ENCODE data around the gene PAIP2.

Gene PAIP2

GRCh38 chr5:139391570-139392323 is 50.1 kb downstream of the PAIP2 start:
- no peak for DNase-seq

GRCh38 chr5:139392324-139392677 is 50.6 kb downstream of the PAIP2 start:
- DNase-seq = no peak

- peak in 2 of 58 donors; percentile 9 to 16 for DNase-seq
These were observed 51.2 kb downstream of the PAIP2 start for GRCh38 chr5:139392678-139393496.

- DNase-seq = no peak
These were observed 52.0 kb downstream of the PAIP2 start for GRCh38 chr5:139393497-139394122.

- DNase-seq = peak in 5 of 58 donors; percentile 14 to 35 (median 25)
These were observed 52.5 kb downstream of the PAIP2 start for GRCh38 chr5:139394123-139394653.

GRCh38 chr5:139394654-139395566 is 53.3 kb downstream of the PAIP2 start, which contains the start of gene PROB1:
PROB1 (minus strand) TSS chr5:139395104; CDS start chr5:139395081, 23 bp downstream.
- no peak for DNase-seq

- no peak for DNase-seq
These were observed 54.4 kb downstream of the PAIP2 start for GRCh38 chr5:139395844-139396640.

GRCh38 chr5:139396691-139397090 is 55.0 kb downstream of the PAIP2 start:
- no peak for DNase-seq

- DNase-seq = no peak
These were observed 56.3 kb downstream of the PAIP2 start for GRCh38 chr5:139397921-139398320.

- DNase-seq = no peak
These were observed 58.0 kb downstream of the PAIP2 start for GRCh38 chr5:139399501-139400121.

- DNase-seq = no peak
These were observed 59.9 kb downstream of the PAIP2 start for GRCh38 chr5:139401546-139401945.

GRCh38 chr5:139402561-139403158 is 61.0 kb downstream of the PAIP2 start:
- no peak for DNase-seq

- DNase-seq = no peak
These were observed 61.7 kb downstream of the PAIP2 start for GRCh38 chr5:139403418-139403786.

- peak; percentile 70 to 100 (median 97) for DNase-seq
These were observed 62.3 kb downstream of the PAIP2 start, which contains the start of gene SPATA24 for GRCh38 chr5:139403787-139404483. SPATA24 (minus strand) TSS chr5:139404089; CDS start chr5:139404060, 29 bp downstream.

- no peak for DNase-seq
These were observed 62.8 kb downstream of the PAIP2 start for GRCh38 chr5:139404484-139404840.

- no peak for DNase-seq
These were observed 65.3 kb downstream of the PAIP2 start for GRCh38 chr5:139406963-139407362.

GRCh38 chr5:139407517-139407916 is 65.9 kb downstream of the PAIP2 start:
- no peak for DNase-seq

GRCh38 chr5:139408191-139408590 is 66.5 kb downstream of the PAIP2 start:
- DNase-seq = no peak
